MV-4-11 (cell line): Measurements from ENCODE around the gene DST.

Source experiments
- DNase-seq: peaks from one replicate; lab custom pipeline; 2025; lab: John Stamatoyannopoulos, UW

DST gene

GRCh38 chr6:56642366-56643261, at the start of gene DST:
TSS of gene DST (minus strand) at chr6:56642889.
- DNase-seq, result no peak

- DNase-seq, result no peak
These were observed 49.1 kb upstream of the DST start for GRCh38 chr6:56691814-56692213.

GRCh38 chr6:56691286-56691595, 48.6 kb upstream of the DST start:
- no peak for DNase-seq

- peak; percentile 8 for DNase-seq
These were observed 48.0 kb upstream of the DST start for GRCh38 chr6:56690519-56691285.

- no peak for DNase-seq
These were observed 47.0 kb upstream of the DST start for GRCh38 chr6:56689663-56690062.

GRCh38 chr6:56689114-56689513, 46.4 kb upstream of the DST start:
- no peak for DNase-seq

- DNase-seq, result no peak
These were observed 45.8 kb upstream of the DST start for GRCh38 chr6:56688521-56688920.

- DNase-seq, result no peak
These were observed 44.9 kb upstream of the DST start for GRCh38 chr6:56687551-56687950.

- no peak for DNase-seq
These were observed 43.7 kb upstream of the DST start for GRCh38 chr6:56686429-56686828.

GRCh38 chr6:56685994-56686393, 43.3 kb upstream of the DST start:
- DNase-seq, result no peak

GRCh38 chr6:56685102-56685733, 42.5 kb upstream of the DST start:
- DNase-seq, result no peak

- DNase-seq, result no peak
These were observed 41.8 kb upstream of the DST start for GRCh38 chr6:56684342-56685101.

- no peak for DNase-seq
These were observed 41.2 kb upstream of the DST start for GRCh38 chr6:56683882-56684281.

- DNase-seq, result no peak
These were observed 39.9 kb upstream of the DST start for GRCh38 chr6:56682635-56683034.

- DNase-seq, result no peak
These were observed 34.9 kb upstream of the DST start for GRCh38 chr6:56677559-56677958.

- DNase-seq, result no peak
These were observed 29.2 kb upstream of the DST start for GRCh38 chr6:56671651-56672461.

GRCh38 chr6:56671160-56671559, 28.5 kb upstream of the DST start:
- no peak for DNase-seq

GRCh38 chr6:56669041-56669440, 26.4 kb upstream of the DST start:
- DNase-seq, result no peak

GRCh38 chr6:56668158-56668557, 25.5 kb upstream of the DST start:
- no peak for DNase-seq

- DNase-seq, result no peak
These were observed 24.6 kb upstream of the DST start for GRCh38 chr6:56667336-56667735.

GRCh38 chr6:56664029-56664428, 21.3 kb upstream of the DST start:
- DNase-seq, result no peak
